Forelimb muscle (tissue), 1 donor: ENCODE data around the gene GLB1L. TPM values are rescaled to one million over a fixed set of nuclear protein-coding genes. Genes with fewer than 3 reads are reported as not detected.

ENCODE experiments used
- DNase-seq: peaks from one replicate; pipeline ENCODE4 v3.0.0-alpha.2; 2013; ENCODE audit warnings: low read depth
- polyA plus RNA-seq: library from polyadenylated mRNA; unstranded; fragments of 120-200 nt; gene quantifications from one replicate; pipeline ENCODE4 v1.2.1, GENCODE V29; 2013; ENCODE audit not compliant: insufficient read length

Gene GLB1L
- polyA plus RNA-seq, 1 donor = 3.6 TPM

GRCh38 chr2:219252900-219253752, 7.9 kb upstream of the GLB1L start, which contains the start of gene TUBA4B:
TUBA4B (plus strand) TSS chr2:219253243; CDS start chr2:219253408, 165 bp downstream.
- no peak for DNase-seq

- DNase-seq = no peak
These were observed 7.3 kb upstream of the GLB1L start for GRCh38 chr2:219252570-219252899.

- DNase-seq = no peak
These were observed 6.8 kb upstream of the GLB1L start for GRCh38 chr2:219252084-219252483.

- no peak for DNase-seq
These were observed 6.4 kb upstream of the GLB1L start for GRCh38 chr2:219251656-219252055.

GRCh38 chr2:219250049-219250781, 5.0 kb upstream of the GLB1L start:
- no peak for DNase-seq

- no peak for DNase-seq
These were observed 4.1 kb upstream of the GLB1L start for GRCh38 chr2:219249203-219249980.

- DNase-seq = no peak
These were observed 3.6 kb upstream of the GLB1L start for GRCh38 chr2:219248845-219249202.

- no peak for DNase-seq
These were observed 2.7 kb upstream of the GLB1L start for GRCh38 chr2:219247678-219248642.

GRCh38 chr2:219246559-219246958, 1.3 kb upstream of the GLB1L start:
- no peak for DNase-seq

- DNase-seq = no peak
These were observed 621 bp upstream of the GLB1L start for GRCh38 chr2:219245899-219246230.

GRCh38 chr2:219244789-219245147, 476 bp downstream of the GLB1L start:
- DNase-seq = no peak

- no peak for DNase-seq
These were observed 1.9 kb downstream of the GLB1L start for GRCh38 chr2:219243291-219243761.

- DNase-seq = no peak
These were observed 10.9 kb downstream of the GLB1L start for GRCh38 chr2:219234331-219234730.

- DNase-seq = no peak
These were observed 15.1 kb downstream of the GLB1L start for GRCh38 chr2:219230059-219230540.

GRCh38 chr2:219229305-219230058, 15.8 kb downstream of the GLB1L start, which contains the start of the genes ANKZF1 and ATG9A:
ANKZF1 (plus strand) TSS chr2:219229806; CDS start chr2:219230258, 452 bp downstream.
ATG9A (minus strand) TSS chr2:219229636; CDS start chr2:219228024, 1,612 bp downstream.
- DNase-seq = peak; percentile 94

- no peak for DNase-seq
These were observed 16.3 kb downstream of the GLB1L start for GRCh38 chr2:219228911-219229304.

- no peak for DNase-seq
These were observed 17.0 kb downstream of the GLB1L start for GRCh38 chr2:219228041-219228910.

- DNase-seq = no peak
These were observed 19.9 kb downstream of the GLB1L start for GRCh38 chr2:219225350-219225749.
